Measurements from ENCODE around the gene RXRG. TPM values are rescaled to one million over a fixed set of nuclear protein-coding genes. Genes with fewer than 3 reads are reported as not detected.

Gene RXRG
- total RNA-seq, 1 donor from 2014 or later: 1.0 TPM

DNA sequence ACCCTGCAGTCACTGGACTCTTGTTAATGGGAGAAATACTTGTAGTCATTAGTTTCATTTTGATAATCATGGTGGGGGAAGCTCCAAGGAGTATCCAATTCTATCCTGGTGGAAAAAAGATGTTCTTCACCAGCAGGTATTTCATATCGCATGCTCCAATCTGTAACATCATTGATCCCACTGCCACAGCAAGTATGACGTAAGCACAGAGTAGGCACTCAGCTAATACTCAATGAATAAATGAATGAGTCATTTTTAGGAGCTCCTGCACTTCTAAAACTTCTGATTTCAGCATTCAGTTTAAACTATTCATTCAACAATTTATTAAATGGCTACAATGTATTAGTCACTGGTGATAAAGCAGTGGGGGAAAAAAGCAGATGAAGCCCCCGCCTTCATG, 30.3 kb downstream of the RXRG start:
- TF ChIP-seq, protein P1, sequence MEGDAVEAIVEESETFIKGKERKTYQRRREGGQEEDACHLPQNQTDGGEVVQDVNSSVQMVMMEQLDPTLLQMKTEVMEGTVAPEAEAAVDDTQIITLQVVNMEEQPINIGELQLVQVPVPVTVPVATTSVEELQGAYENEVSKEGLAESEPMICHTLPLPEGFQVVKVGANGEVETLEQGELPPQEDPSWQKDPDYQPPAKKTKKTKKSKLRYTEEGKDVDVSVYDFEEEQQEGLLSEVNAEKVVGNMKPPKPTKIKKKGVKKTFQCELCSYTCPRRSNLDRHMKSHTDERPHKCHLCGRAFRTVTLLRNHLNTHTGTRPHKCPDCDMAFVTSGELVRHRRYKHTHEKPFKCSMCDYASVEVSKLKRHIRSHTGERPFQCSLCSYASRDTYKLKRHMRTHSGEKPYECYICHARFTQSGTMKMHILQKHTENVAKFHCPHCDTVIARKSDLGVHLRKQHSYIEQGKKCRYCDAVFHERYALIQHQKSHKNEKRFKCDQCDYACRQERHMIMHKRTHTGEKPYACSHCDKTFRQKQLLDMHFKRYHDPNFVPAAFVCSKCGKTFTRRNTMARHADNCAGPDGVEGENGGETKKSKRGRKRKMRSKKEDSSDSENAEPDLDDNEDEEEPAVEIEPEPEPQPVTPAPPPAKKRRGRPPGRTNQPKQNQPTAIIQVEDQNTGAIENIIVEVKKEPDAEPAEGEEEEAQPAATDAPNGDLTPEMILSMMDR (IDR thresholded peaks at IDR 0.05; ENCODE audit: unreplicated experiment): no peak
- Mint-ChIP-seq H3K9me3 (no peaks in the 10 kb centered on the region), H3K27ac (no peak overlapping the region), H3K4me3 (no peak overlapping the region), H3K27me3 (ENCODE audit: low read depth) (peaks cover 34% of the 10 kb centered on the region), H3K36me3 (no peaks in the 10 kb centered on the region), H3K4me1 (no peaks in the 10 kb centered on the region)
- DNase-seq (ENCODE audit: low spot score in 2 of 2, unreplicated experiment in 2 of 2): no peak

DNA sequence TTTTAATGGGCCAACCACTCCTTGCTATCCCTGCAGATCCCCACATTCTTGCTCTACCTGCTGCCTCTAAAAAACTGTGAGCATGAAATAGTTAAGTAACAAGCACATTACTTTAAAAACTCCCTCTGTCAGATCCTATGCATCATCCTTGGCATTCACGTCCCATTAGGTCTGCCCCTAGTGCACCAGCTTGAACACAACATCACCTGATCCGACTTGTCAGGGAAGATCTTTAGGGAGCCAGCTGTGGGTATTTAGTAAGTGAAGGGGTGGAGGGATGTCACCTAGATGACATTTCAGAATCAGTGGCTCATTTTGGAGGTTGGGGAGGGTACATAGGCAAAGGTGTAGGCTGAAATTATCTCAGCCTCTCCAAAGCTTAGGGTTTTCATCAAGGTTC, 33.5 kb downstream of the RXRG start:
- H3K9me3 Mint-ChIP-seq: no peaks in the 10 kb centered on the region
- no peak overlapping the region for H3K4me3 Mint-ChIP-seq
- peaks cover 28% of the 10 kb centered on the region for H3K27me3 Mint-ChIP-seq (ENCODE audit: low read depth)
- DNase-seq (ENCODE audit: low spot score in 2 of 2, unreplicated experiment in 2 of 2): no peak
- H3K4me1 Mint-ChIP-seq: no peaks in the 10 kb centered on the region
- H3K36me3 Mint-ChIP-seq: no peaks in the 10 kb centered on the region
- H3K27ac Mint-ChIP-seq: no peak overlapping the region
- TF ChIP-seq, protein P1 (IDR thresholded peaks at IDR 0.05; ENCODE audit: unreplicated experiment): no peak

DNA sequence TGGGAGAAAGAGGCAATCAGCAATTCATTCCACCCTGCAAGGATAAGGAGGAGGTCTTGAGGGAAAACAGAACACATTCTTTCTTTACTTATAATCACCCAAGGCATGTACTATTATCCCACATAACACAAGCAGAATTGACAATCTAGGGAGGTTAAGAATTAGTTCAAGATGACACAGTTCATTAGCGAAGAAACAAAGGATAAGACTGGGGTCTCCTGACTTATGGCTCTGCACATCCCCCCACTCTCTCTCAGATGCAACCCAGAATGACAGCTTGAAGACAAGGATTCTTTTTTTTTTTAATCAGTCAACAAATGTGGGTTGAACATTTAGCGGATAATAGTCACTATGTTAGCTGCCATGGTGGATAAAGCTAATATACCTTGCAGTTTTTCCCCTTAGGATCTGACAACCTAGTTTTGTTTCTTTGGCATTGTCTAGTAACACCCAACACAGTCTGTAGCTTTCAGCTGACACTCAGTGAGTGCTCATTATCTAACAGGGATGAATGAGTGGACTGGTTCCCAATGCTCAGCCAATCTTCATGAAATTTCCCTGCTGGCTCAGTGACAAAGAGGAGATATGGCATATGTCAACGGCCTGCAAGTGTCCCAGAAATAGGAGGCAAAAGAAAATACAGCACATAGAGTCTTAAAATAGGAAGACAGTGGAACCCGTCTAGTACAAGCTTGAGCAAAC, 35.1 kb downstream of the RXRG start:
- Mint-ChIP-seq H3K4me3 (no peak overlapping the region), H3K36me3 (no peaks in the 10 kb centered on the region), H3K9me3 (no peaks in the 10 kb centered on the region), H3K4me1 (no peaks in the 10 kb centered on the region), H3K27me3 (ENCODE audit: low read depth) (peaks cover 14% of the 10 kb centered on the region), H3K27ac (no peak overlapping the region)
- DNase-seq (ENCODE audit: low spot score in 2 of 2, unreplicated experiment in 2 of 2): no peak
- TF ChIP-seq, protein P1 (IDR thresholded peaks at IDR 0.05; ENCODE audit: unreplicated experiment): no peak

DNA sequence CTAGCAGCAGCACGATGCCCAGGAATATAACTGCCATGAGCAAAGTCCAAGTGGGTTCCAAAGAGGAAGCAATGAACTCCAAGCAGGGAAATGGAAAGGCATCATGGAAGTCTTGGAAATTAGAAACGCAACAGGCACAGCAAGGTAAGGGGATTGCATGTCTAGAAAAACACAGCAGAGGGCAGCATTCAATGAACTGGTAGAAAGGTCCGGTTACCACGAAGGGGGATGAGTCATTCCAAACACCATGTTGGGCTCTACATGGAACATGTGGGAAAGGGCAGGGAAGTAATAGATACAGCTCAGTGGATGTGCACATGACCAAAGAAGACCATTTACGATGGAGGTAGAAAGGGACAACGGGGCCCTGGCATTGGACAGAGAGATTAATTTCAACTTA, 36.4 kb downstream of the RXRG start:
- H3K27ac Mint-ChIP-seq: no peak overlapping the region
- DNase-seq (ENCODE audit: low spot score in 2 of 2, unreplicated experiment in 2 of 2): no peak
- H3K36me3 Mint-ChIP-seq: no peaks in the 10 kb centered on the region
- no peaks in the 10 kb centered on the region for H3K9me3 Mint-ChIP-seq
- H3K4me3 Mint-ChIP-seq: no peak overlapping the region
- TF ChIP-seq, protein P1 (IDR thresholded peaks at IDR 0.05; ENCODE audit: unreplicated experiment): no peak
- peaks cover 3% of the 10 kb centered on the region for H3K27me3 Mint-ChIP-seq (ENCODE audit: low read depth)
- no peaks in the 10 kb centered on the region for H3K4me1 Mint-ChIP-seq

DNA sequence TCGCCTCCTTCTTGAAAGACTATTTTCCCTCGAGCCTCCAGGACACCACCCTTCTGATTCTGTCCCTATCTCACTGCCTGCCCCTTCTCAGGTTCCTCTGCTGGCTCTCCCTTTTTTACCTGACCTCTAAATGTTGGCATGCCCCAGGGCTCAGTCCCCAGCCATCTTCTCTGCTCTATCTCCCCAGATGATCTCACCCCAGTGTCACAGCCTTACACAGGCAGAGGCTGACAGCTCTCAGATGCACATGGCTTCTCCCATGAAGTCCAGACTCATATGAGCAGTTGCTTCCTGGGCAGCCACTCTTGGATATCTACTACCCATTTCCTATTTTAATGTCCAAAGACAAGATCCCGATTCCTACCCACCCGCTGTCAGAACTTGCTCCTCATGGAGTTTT, 37.5 kb downstream of the RXRG start:
- Mint-ChIP-seq H3K4me3 (no peak overlapping the region), H3K27ac (no peak overlapping the region), H3K27me3 (ENCODE audit: low read depth) (no peaks in the 10 kb centered on the region), H3K4me1 (no peaks in the 10 kb centered on the region), H3K9me3 (no peaks in the 10 kb centered on the region), H3K36me3 (no peaks in the 10 kb centered on the region)
- TF ChIP-seq, protein P1 (IDR thresholded peaks at IDR 0.05; ENCODE audit: unreplicated experiment): no peak
- DNase-seq (ENCODE audit: low spot score in 2 of 2, unreplicated experiment in 2 of 2): no peak

All from mesothelial cell of epicardium (in vitro differentiated cells).